Lower lobe of right lung (tissue), 2 donors: ENCODE results near the gene UHMK1. TPM values are rescaled to one million over a fixed set of nuclear protein-coding genes. Genes with fewer than 3 reads are reported as not detected.
"Not testable (repeated sequence)": the region's sequence is repeated elsewhere in the genome, so short reads cannot be mapped to it uniquely, and the experiment has no call there.

Experiments
- ATAC-seq, 2 donors: fragments of 200-7000 bp; cut with Tn5 transposase; one replicate each; pipeline ENCODE4 v1.9.1; 2020 to 2022; ENCODE audit warnings: mild to moderate bottlenecking in 2 of 2, moderate library complexity in 2 of 2
- DNase-seq: peaks from one replicate; pipeline ENCODE4 v3.0.0-alpha.2; 2020
- H3K27ac ChIP-seq: fragments of 200-600 bp; one replicate; pipeline ENCODE4 v1.8.0; 2022
- H3K27me3 ChIP-seq: fragments of 200-600 bp; one replicate; pipeline ENCODE4 v1.8.0; 2022; ENCODE audit warnings: low read depth
- H3K36me3 ChIP-seq: fragments of 200-600 bp; one replicate; pipeline ENCODE4 v1.8.0; 2022; ENCODE audit warnings: mild to moderate bottlenecking
- H3K4me1 ChIP-seq: fragments of 200-600 bp; one replicate; pipeline ENCODE4 v1.8.0; 2022
- H3K4me3 ChIP-seq: fragments of 200-600 bp; one replicate; pipeline ENCODE4 v1.8.0; 2022; ENCODE audit warnings: mild to moderate bottlenecking
- H3K9me3 ChIP-seq: fragments of 200-600 bp; one replicate; pipeline ENCODE4 v1.8.0; 2022
- CTCF ChIP-seq: fragments of 200-600 bp; IDR thresholded peaks from one replicate; pipeline ENCODE4 v1.8.0; 2022; ENCODE audit warnings: antibody characterized with exemption, mild to moderate bottlenecking
- intact Hi-C: fragments of 100-400 bp; cut with DNase I; formaldehyde crosslinking; loops from one replicate; pipeline ENCODE4 v1.11.0; 2022
- total RNA-seq: library from RNA; stranded (reverse); fragmentation: NEBNext Ultra II Directional; extraction: Animal tissue kit (Norgen Biotek cat#: 25700); gene quantifications from one replicate; pipeline ENCODE4 v1.2.1, GENCODE V29; 2021
- donor health status: DM: no; HTN: yes; CAD: no; lungs with severe emphysema.

UHMK1 gene
- total RNA-seq, 1 donor from 2014 or later: 56.4 TPM

DNA sequence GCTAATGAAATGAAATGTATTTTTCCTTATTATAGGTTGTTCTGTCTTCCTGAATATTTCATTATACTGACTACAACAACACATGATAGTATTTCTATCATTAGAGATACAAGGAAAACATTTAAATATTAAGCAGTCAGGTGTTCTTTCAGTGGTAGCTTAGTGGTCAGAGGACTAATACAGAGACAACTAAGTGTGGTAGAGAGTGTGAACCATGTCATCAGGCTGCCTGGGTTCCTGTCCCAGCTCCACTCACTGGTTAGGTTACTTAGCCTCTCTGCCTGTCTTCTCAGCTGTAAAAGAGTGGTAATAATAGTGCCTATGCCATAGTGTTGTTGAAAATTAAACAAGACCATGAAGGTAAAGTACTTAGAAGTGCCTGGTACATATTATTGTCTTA is 67.8 kb downstream of the UHMK1 start:
- H3K4me3 ChIP-seq: no peak overlapping the region
- DNase-seq: no peak
- no peak overlapping the region for H3K27ac ChIP-seq
- peaks cover 20% of the 10 kb centered on the region for H3K36me3 ChIP-seq
- no peaks in the 10 kb centered on the region for H3K27me3 ChIP-seq
- H3K4me1 ChIP-seq: peaks cover 34% of the 10 kb centered on the region
- no peak for TF ChIP-seq CTCF
- no peaks in the 10 kb centered on the region for H3K9me3 ChIP-seq
- ATAC-seq: no peak
- intact Hi-C loops: no loop called here

- H3K36me3 ChIP-seq: peaks cover 20% of the 10 kb centered on the region
- no peaks in the 10 kb centered on the region for H3K27me3 ChIP-seq
- intact Hi-C loops: no loop called here
- TF ChIP-seq CTCF: no peak
- peaks cover 42% of the 10 kb centered on the region for H3K4me1 ChIP-seq
- H3K9me3 ChIP-seq: no peaks in the 10 kb centered on the region
- no peak overlapping the region for H3K4me3 ChIP-seq
- ATAC-seq (no peak), DNase-seq (no peak)
- H3K27ac ChIP-seq: no peak overlapping the region
Measured at GRCh38 chr1:162566870-162567269, 69.3 kb downstream of the UHMK1 start.

DNA sequence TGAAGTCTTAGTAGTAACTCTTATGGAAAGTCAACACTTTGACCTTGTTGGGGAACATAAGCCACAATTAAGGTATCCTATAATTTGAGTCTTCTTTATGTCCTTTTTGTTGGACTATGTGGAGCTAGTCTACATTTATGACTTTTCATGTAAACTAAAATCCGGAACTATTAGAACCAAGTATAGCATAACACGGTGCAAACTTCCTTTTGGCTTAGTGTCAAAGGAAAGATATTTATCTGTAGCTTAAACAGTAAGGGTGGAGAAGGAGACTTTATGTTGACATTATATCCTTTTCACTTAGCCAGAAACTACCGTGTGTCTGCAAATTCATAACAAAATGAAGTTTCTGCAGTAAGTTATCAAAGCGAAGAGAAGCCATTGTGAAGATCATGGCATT is 71.2 kb downstream of the UHMK1 start:
- Histone ChIP-seq H3K9me3 (no peaks in the 10 kb centered on the region), H3K27ac (no peak overlapping the region), H3K4me1 (peaks cover 43% of the 10 kb centered on the region), H3K4me3 (no peak overlapping the region), H3K27me3 (no peaks in the 10 kb centered on the region), H3K36me3 (peaks cover 20% of the 10 kb centered on the region)
- TF ChIP-seq CTCF: no peak
- ATAC-seq (no peak), DNase-seq (no peak)
- intact Hi-C loops: no loop called here

- Histone ChIP-seq H3K9me3 (no peaks in the 10 kb centered on the region), H3K4me1 (peaks cover 33% of the 10 kb centered on the region), H3K4me3 (no peak overlapping the region), H3K27ac (no peak overlapping the region), H3K27me3 (no peaks in the 10 kb centered on the region), H3K36me3 (peaks cover 20% of the 10 kb centered on the region)
- DNase-seq: no peak
- TF ChIP-seq CTCF: no peak
- intact Hi-C loops: no loop called here
- no peak for ATAC-seq
Measured at GRCh38 chr1:162570718-162571117, 73.1 kb downstream of the UHMK1 start.

DNA sequence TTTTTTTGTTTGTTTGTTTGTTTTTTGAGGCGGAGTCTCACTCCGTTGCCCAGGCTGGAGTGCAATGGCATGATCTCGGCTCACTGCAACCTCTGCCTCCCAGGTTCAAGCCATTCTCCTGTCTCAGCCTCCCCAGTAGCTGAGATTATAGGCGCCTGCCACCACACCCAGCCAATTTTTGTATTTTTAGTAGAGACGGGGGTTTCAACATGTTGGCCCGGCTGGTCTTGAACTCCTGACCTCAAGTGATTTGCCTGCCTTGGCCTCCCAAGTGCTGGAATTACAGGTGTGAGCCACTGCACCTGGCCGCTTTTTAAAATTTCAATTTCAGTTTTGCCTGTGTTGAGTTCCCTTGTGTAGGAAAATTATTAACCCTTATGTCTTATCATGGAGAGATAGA is 73.5 kb downstream of the UHMK1 start:
- H3K4me1 ChIP-seq: peaks cover 33% of the 10 kb centered on the region

DNA sequence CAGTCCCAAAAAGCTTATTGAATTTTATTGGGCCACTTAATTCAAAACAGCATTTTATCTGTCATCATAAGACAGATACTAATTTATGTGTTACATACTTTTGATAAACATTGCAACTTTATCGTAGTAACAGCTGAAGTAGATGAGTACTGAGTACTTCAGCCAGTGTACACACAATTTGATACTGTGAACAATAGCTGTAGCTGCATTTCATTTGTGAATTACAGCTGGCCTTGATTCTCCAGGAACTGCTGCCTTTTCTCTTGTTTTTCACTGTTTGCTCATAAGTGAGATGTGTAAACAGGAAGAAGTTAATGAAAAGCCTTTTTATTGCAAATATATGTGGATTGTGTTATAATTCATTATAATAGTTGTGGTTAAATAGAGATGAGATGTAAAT is 74.1 kb downstream of the UHMK1 start:
- Histone ChIP-seq H3K27ac (no peak overlapping the region), H3K9me3 (no peaks in the 10 kb centered on the region), H3K36me3 (peaks cover 11% of the 10 kb centered on the region), H3K4me3 (no peak overlapping the region), H3K27me3 (no peaks in the 10 kb centered on the region), H3K4me1 (peaks cover 33% of the 10 kb centered on the region)
- intact Hi-C loops: no loop called here
- no peak for TF ChIP-seq CTCF
- DNase-seq: no peak
- no peak for ATAC-seq

More for the DNA sequence above, 73.5 kb downstream of the UHMK1 start:
- DNase-seq, intact Hi-C loops, ATAC-seq, H3K4me3 ChIP-seq, H3K27me3 ChIP-seq, H3K27ac ChIP-seq, H3K9me3 ChIP-seq: not testable (repeated sequence)
- peaks cover 17% of the 10 kb centered on the region for H3K36me3 ChIP-seq
